ENCODE measurements around the gene NR3C1. TPM values are rescaled to one million over a fixed set of nuclear protein-coding genes. Genes with fewer than 3 reads are reported as not detected.

NR3C1 gene
- total RNA-seq, 2 donors from 2014 or later, result 9.5 to 20.5 TPM

- no peaks in the 10 kb centered on the region for H3K4me1 ChIP-seq (ENCODE audit: control insufficient read depth, insufficient read depth, low read length)
- Mint-ChIP-seq H3K27me3 (ENCODE audit: insufficient read depth) (no peaks in the 10 kb centered on the region), H3K4me3 (no peak overlapping the region), H3K9me3 (no peaks in the 10 kb centered on the region), H3K4me1 (peaks cover 11% of the 10 kb centered on the region), H3K36me3 (ENCODE audit: low read depth) (peaks cover 21% of the 10 kb centered on the region), H3K27ac (no peak overlapping the region)
- H3K9me3 ChIP-seq (ENCODE audit: control insufficient read depth, low read length), result no peaks in the 10 kb centered on the region
- peaks cover 65% of the 10 kb centered on the region for H3K36me3 ChIP-seq (ENCODE audit: control insufficient read depth, insufficient read depth, low read length)
- no peak overlapping the region for H3K27ac ChIP-seq (ENCODE audit: low read depth, low read length)
- 85 to 90% methylated on average over 2 to 3 of the region's 3 CpGs for WGBS, 2 experiments (ENCODE audit: insufficient coverage in 1 of 2, insufficient read length in 1 of 2)
- no peak overlapping the region for H3K9ac ChIP-seq (ENCODE audit: extremely low read depth, low read length, poor library complexity, severe bottlenecking)
- no peak for DNase-seq
- H3K4me3 ChIP-seq (ENCODE audit: low read length), result no peak overlapping the region
- H3K27me3 ChIP-seq (ENCODE audit: control insufficient read depth, insufficient read depth, low read length, poor library complexity, severe bottlenecking), result no peaks in the 10 kb centered on the region
- TF ChIP-seq CTCF (conservative IDR thresholded peaks at IDR 0.05), result no peak
Observed at GRCh38 chr5:143297756-143298155, 105.7 kb downstream of the NR3C1 start.

GRCh38 chr5:143290125-143290524, 113.4 kb downstream of the NR3C1 start:
- no peaks in the 10 kb centered on the region for H3K9me3 Mint-ChIP-seq
- Histone ChIP-seq H3K27me3 (ENCODE audit: control insufficient read depth, insufficient read depth, low read length, poor library complexity, severe bottlenecking) (no peaks in the 10 kb centered on the region), H3K4me3 (ENCODE audit: low read length) (no peak overlapping the region), H3K36me3 (ENCODE audit: control insufficient read depth, insufficient read depth, low read length) (peaks cover 39% of the 10 kb centered on the region), H3K27ac (ENCODE audit: low read depth, low read length) (no peak overlapping the region), H3K4me1 (ENCODE audit: control insufficient read depth, insufficient read depth, low read length) (peaks cover 4% of the 10 kb centered on the region), H3K9ac (ENCODE audit: extremely low read depth, low read length, poor library complexity, severe bottlenecking) (no peak overlapping the region), H3K9me3 (ENCODE audit: control insufficient read depth, low read length) (peaks cover 2% of the 10 kb centered on the region)
- 90 to 97% methylated on average over 2 of the region's 2 CpGs for WGBS, 2 experiments (ENCODE audit: insufficient coverage in 1 of 2, insufficient read length in 1 of 2)
- no peak for TF ChIP-seq CTCF (conservative IDR thresholded peaks at IDR 0.05)
- peaks cover 12% of the 10 kb centered on the region for H3K36me3 Mint-ChIP-seq (ENCODE audit: low read depth)
- no peak for DNase-seq
- H3K27ac Mint-ChIP-seq, result no peak overlapping the region
- peaks cover 12% of the 10 kb centered on the region for H3K4me1 Mint-ChIP-seq
- no peak overlapping the region for H3K4me3 Mint-ChIP-seq
- no peaks in the 10 kb centered on the region for H3K27me3 Mint-ChIP-seq (ENCODE audit: insufficient read depth)

GRCh38 chr5:143284521-143284920, 119.0 kb downstream of the NR3C1 start:
- Mint-ChIP-seq H3K4me1 (peaks cover 13% of the 10 kb centered on the region), H3K9me3 (peaks cover 12% of the 10 kb centered on the region), H3K4me3 (no peak overlapping the region), H3K27me3 (ENCODE audit: insufficient read depth) (no peaks in the 10 kb centered on the region), H3K27ac (no peak overlapping the region), H3K36me3 (ENCODE audit: low read depth) (peaks cover 17% of the 10 kb centered on the region)
- no peak overlapping the region for H3K9ac ChIP-seq (ENCODE audit: extremely low read depth, low read length, poor library complexity, severe bottlenecking)
- no peak overlapping the region for H3K27ac ChIP-seq (ENCODE audit: low read depth, low read length)
- H3K9me3 ChIP-seq (ENCODE audit: control insufficient read depth, low read length), result peaks cover 23% of the 10 kb centered on the region
- no peaks in the 10 kb centered on the region for H3K27me3 ChIP-seq (ENCODE audit: control insufficient read depth, insufficient read depth, low read length, poor library complexity, severe bottlenecking)
- DNase-seq, result no peak
- no peak for TF ChIP-seq CTCF (conservative IDR thresholded peaks at IDR 0.05)
- peak overlapping the region; percentile 5 for H3K4me3 ChIP-seq (ENCODE audit: low read length)
- peaks cover 27% of the 10 kb centered on the region for H3K36me3 ChIP-seq (ENCODE audit: control insufficient read depth, insufficient read depth, low read length)
- H3K4me1 ChIP-seq (ENCODE audit: control insufficient read depth, insufficient read depth, low read length), result peaks cover 15% of the 10 kb centered on the region
- 83 to 92% methylated on average over 1 to 3 of the region's 3 CpGs for WGBS, 2 experiments (ENCODE audit: insufficient coverage in 1 of 2, insufficient read length in 1 of 2)

Data from endodermal cell (in vitro differentiated cells).